ENCODE results near the gene PIGQ.

PIGQ gene

DNA sequence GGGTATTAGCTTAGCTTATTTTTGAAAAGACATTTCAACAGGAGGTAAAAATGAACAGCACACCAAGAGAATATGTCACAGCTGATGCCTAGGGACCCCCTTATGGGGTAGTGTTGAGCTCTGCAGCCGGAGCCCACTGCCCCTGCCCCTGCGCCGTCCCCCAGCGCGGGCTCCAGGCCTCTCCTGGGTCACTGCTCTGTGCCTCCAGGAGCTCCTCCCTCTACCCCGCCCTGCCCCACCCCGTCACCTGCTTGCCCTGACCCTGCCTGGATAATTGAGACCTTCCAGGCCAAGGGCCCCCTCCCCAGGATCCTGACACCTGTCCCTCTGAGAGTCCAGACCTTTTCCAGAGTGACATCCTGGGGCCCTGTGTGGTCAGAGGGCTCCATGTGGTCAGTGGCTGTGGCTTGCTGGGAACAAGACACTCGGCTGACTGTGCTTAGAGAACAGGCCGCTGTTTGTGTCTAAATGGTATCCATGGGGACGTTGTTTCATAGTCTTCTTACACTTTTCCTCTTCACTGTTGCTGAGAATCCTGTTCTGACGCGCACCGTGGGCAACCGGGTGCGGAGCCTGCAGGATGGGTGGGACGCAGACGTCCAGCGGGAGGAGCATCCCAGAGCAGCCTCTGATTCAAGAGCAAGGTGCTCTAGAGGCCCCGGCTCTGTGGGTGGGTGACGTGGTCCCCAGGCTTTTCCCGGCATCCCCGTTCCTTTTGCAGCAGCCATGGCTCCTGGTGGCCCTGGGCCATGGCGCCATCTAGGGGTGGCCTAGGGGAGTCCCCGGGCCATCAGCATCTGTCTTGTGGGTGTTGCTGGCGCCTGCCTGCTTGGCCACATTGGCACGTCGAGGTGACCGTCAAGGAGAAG, 41.0 kb downstream of the PIGQ start:
- DNase-seq: no peak

DNA sequence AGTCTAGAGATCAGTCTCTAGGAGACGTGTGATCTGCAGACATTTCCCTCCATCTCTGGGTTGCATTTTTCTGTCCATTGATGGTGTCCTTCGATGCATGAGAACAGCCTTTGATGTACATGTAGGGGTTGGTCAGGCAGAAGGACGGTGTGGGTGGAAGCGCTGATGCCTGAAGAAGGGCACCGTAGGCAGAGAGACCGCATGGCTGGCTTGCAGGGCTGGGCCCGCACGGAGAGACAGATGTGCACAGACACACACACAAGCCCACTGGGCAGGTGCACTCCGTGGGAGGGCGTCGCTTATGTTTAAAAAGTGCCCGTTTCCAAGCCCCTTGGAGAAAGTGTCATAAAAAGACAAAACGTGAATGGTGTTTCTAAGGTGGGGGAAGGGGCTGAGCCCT, 45.4 kb downstream of the PIGQ start:
- DNase-seq: no peak

DNA sequence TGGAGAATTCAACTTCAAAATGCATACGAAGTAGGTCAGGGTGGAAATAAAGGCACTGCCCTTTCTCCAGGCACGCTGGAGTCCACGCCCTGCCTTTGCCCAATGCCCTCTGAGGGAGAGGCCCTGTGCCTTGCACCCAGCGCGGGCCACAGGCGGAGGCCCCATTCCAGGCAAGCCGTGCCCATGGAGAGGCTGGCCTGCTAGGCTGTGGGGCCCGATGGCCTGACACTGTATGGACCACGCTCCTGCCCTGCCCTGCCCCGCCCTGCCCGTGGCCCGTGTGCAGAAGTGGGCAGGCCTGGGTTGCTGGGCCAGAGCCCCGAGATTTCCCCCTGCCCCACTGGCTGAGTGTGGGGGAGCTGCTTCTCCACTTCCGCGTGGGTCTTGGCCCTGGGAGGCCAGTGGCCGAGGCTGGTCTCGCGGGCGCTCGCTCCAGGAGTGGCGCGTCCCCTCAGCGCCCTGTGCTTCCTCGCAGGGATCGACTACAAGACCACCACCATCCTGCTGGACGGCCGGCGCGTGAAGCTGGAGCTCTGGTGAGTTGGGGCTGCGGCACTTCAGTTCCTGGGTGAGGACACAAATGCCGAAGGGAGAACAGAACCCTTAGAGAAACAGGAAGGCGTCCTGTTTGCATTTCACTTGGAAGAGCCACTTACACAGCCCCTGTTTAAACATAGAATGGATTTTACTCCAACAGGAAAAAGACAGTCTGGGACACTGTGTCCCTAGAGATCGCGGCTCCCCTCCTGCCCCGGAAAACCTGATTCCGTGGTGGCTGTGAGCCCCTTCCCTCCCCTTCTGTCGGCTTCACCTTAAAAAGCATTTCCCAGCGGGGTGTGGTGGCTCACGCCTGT, 47.2 kb downstream of the PIGQ start:
- no peak for DNase-seq

DNA sequence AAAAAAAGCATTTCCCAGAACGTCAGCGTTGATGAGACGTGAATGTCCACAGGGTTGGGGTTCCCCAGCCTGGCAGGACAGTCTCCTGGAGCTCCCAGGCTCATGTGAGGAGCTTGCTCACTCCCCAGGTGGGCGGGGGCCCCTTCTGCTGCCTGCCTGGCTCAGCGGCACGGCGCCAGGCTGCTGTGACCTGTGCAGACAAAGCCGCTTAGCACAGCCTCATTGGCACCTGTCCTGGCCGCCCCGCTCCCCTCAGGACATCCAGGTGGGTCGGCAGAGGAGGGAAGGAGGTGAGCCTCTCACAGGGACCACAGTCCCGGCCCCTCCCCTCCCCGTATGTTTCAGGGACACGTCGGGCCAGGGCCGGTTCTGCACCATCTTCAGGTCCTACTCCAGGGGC, 48.1 kb downstream of the PIGQ start:
- no peak for DNase-seq

DNA sequence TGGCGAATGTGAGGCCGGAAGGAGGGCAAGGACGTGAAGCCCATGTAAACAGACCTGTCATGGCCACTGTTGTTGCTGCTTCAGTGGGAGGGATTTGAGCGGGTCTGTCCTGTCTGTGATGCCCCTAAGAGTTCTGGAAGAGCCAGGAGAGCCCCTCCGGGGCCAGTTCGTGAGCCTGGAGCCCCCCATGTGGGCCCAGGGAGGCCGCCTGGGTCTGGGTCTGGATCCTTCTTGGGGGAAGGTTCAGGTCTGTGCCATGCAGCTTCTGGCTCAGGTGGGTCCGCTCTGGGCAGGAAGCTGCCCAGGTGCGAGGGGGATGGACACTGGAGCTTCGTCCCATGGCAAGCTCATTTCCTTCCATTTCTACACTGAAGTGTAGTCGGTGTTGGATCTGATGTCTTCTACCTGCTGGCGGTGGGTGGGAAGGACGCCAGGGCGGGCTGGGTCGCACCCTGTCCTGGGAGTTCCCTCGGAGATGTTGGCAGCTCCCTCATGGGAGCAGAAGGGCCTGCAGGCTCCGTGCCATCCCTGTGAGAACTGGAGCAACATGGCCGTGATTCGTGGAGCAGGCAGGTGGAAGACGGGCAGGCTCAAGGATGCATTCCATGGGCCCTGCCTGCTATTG, 49.8 kb downstream of the PIGQ start:
- no peak for DNase-seq

DNA sequence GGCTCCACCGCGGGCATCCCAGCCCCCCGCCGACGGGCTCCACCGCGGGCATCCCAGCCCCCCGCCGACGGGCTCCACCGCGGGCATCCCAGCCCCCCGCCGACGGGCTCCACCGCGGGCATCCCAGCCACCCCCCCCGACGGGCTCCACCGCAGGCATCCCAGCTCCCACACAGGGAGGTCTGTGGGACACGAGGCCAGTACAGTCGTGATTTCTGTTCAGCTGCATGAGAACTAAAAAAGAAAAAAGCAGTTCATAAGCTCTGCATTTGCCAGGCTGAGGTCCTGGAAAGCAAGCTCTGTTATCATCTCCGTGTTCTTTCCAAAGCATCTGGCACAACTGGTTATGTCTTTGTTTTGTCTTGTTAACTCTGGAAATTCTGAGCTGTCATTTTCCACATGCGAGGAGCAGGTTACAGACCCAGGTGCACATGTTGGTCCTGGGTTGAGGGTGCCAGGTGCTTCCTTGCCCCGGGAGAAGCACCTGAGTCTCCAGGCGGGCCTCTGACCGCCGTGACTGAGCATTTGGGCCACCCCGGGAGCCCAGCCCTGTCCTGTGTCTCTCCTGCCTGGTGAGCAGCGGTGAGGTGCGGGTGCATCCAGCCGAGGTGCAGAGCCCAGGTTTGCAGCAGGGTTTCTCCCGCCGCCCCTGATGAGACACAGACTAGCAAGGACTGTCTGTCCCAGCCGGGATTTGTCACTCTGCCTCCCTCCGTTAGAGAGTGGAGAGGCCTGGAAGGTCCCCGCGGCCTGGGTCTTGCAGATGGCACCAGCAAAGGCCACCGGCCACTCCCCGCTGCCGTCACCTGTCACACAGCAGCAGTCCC, 51.1 kb downstream of the PIGQ start:
- no peak for DNase-seq

DNA sequence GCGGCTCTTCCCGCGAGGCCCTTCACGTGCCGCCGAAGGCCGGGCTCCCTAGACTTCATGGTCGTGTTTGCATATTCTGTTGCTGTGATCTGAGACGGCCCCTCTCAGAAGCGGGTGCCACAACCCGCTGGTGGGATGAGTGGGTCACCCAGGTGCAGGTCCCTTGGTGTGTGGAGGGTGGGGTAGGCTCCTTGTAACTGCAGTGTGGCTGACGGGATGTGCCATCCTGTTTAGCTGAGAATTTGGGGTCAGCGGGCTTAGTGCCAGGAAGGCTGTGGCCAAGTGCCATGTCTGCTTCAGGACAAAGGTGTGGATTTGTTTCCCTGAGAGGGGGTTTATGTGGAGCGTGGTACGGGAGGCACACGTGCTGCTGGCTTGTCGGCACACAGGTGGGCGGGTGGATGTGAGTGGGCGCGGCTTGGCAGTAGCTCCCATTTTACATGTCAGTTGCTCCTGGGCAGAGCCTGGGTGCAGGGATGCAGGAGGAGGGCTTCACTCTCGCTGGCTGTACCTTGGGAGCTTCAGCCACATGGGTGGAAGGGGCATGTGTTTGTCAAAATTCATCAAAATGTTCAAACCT, 51.8 kb downstream of the PIGQ start:
- DNase-seq: no peak

DNA sequence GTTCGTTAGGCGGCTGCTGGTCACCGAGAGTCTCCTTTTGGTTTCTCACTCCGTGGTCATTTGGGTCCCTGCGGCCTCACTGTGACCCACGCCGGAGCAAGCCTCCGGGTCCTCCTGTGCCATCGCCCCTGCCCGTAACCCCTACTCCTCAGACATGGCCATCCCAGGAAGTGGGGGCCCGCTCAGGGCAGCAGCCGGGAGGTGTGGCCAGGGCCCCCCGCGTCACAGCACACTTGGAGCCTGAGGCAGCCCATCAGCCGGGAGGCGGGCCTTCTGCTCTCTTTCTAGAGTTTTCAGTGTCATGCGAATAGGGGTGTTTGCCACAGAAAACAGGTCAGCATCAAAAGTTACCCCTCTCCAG, 53.1 kb downstream of the PIGQ start:
- DNase-seq: no peak

DNA sequence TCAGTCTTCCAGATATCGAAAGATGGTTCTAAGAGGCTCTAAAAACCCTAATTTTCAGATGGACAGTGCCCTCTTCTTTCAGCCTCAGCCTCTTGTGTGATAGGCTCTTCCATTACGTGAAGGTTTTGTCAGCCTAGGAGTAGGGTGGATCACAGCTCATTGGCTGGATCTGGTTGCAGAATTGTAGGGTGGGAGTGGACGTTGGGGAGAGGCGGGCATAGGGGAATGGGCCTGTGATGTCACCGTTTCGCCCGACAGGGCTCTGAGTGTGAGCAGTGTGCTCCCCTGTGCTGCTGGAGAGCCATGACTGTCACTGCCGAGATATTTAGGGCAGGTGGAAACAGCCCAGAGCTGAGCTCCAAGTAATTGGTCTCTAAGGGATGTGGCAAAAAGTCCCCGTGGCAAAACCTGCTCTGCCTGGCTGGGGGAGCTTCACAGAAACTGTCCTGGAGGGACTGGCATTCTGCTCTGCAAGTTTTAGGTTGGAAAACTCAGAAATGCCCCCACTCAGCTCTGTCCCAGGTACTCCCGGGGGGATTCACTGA, 54.8 kb downstream of the PIGQ start:
- DNase-seq: no peak

DNA sequence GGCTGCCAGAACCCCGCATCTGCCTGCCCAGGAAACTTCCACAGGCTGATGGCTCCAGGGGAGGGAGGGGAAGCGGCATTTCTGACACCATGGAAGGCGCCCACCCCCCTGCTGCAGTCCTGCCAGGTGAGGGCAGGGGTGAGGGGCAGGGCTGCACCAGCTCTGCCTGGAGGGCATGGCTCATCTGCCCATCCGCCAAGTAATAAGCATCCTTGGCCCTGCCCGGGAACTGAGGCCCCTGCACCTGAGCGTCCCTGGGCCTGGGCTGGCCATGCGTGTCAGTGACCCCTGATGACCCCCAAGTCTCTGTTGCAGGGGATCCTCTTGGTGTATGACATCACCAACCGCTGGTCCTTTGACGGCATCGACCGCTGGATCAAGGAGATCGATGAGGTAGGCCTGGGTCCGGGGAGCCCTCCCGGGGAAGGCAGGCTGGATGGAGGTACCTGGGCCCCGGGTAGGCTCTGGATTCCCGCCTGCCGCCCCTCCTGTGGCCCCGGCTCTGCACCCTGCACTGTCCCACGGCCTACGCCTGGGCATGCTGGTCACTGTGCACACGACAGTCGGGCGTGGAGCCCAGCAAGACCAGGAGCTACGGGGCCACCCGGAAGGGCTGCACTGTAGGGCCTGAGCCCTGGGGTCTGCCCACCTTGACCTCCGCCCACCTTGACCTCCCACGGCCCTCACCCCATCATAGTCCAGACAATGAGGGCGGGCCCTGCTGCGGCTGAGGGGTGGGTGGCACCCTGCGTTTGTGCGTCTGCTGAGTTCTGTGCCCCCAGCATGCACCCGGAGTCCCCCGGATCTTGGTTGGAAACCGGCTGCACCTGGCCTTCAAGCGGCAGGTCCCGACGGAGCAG, 55.6 kb downstream of the PIGQ start:
- no peak for DNase-seq

GRCh38 chr16:625977-626765, 56.4 kb downstream of the PIGQ start:
- no peak for DNase-seq

DNA sequence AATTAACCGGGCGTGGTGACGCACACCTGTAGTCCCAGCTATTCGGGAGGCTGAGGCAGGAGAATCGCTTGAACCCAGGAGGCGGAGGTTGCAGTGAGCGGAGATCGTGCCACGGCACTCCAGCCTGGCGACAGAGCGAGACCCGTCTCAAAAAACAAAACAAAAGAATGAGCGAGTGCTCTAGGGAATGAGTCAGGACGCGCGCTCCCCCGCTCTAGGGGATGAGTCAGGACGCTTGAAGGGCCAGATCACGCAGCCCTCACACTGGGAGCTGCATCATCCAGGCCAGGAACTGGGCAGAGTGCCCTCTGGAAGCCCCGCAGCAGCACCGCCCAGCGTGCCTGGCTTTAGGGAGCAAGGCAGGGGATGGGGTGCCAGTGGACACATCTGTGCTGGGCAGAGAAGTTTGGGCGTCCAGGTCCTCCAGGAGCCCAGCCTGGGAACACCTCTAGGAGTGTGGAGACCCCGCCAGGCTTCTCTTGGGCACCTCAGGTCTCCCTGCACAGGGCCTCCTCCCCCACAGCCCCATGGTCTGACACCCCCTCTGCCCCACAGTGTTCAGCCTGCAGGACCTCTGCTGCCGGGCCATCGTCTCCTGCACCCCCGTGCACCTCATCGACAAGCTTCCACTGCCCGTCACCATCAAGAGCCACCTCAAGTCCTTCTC, 57.2 kb downstream of the PIGQ start:
- DNase-seq: no peak

DNA sequence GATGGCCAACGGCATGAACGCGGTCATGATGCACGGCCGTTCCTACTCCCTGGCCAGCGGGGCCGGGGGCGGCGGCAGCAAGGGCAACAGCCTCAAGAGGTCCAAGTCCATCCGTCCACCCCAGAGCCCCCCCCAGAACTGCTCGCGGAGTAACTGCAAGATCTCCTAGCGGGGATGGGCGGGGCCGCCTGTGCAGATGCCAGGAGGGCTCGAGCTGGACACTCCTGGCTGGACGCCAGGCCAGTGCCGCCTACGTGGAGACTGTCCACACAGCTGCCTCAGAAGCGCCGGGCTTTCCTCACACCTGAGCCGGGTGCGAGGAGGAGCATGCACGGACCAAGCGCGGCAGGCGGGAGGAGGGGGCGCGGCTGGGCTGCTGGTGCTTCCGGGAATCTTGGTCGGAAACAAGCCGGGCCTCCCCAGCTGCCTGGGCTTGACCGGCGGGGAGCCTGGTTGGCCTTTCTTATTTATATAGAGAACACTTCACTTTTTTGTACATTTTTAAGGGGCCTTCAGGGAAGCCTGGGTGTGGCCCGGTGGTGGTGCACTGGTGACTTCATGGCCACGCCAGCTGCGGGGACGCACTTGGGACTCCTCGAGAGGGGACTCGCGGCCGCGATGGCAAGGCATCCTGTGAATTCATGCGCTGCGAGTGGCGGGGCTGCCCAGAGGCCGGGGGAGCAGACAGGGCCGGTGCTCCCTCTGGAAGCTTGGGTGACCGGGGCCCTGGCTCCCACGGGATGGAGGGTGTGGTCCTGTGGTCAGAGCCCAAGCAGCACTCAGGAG, 57.9 kb downstream of the PIGQ start:
- no peak for DNase-seq

DNA sequence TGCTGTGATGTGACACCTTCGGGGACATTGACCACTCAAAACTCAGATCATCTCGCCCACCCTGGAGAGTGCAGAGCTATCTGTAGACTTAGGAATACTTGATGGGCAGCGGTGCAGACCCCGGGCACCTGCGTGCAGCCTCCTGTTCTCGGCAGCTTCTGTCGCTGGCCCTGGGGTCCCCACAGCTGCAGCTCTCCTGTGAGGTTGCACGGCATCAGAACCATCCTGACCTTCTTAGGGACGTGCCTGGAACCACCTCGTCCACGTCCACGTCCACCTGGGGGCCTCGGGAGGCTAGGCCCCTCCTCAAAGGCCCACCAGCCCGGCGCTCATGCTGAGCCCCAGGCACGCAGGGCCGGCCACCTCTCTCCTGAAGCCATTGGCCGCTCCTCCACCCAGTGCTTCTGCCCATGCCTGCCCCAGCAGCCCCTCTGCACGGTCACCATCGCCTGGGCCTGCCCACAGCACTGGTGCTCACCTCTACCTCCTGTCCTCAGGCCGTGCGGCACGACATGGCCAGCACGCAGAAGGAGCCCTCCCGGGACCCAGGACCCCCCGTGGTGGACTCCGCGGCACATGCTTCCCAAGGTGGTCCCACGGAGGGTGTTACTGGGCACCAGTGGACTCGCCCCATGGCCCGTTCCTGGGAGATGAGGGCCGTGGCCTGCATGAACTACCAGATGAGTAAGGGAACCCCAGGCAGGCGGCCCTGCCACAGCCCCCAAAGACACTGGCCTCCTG, 58.7 kb downstream of the PIGQ start:
- no peak for DNase-seq

- DNase-seq: peak; percentile 22
These were observed 59.5 kb downstream of the PIGQ start for GRCh38 chr16:629185-629832.

DNA sequence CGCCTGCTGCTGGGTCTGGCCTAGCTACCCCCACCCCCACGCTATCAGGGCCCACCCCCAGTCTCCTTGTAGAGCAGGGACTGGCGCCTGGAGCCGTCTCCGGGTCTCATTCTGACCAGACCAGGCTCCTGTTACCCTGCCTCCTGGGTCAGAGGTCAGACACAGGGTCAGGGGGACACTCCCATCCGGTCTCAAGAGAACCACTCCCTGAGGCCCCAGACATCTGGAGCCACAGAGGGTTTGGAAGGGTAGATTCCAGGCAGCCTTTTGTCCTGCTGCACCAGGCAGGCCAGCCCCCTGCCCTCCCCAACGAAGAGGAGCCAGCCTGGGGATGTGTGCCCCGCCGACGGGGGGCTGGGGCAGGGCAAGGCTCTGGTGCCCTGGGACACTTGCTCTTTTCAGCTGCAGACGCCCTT, 60.1 kb downstream of the PIGQ start:
- DNase-seq: no peak

DNA sequence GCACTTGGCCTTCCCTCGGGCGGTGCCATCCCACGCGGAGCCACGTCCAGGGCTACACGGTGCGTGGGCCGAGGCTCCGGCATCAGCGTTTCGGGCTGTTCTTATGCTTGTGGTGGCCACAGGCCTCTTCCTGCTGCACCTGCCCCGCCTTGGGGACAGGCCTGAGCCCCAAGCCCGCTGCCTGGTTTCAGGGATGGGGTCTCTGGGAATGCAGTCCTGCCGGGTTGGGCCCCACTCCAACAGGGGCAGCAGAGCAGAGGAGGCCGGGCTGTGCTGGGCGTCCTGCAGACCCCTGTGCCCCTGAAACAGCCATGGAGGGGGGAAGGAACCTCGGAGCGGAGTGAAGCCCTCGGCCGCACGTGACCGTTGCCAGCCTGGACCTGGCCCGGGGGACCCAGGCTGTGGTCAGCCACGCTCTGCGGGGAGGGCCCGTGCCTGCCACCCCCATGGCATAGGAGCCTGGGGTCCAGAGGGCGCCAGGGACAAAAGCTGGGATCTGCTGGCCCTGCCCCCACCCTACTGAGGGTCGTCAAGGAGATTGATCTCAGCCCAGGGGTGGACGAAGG, 60.6 kb downstream of the PIGQ start:
- no peak for DNase-seq
